ENCODE measurements around the gene FOXO3.
"Not testable (repeated sequence)": the region's sequence is repeated elsewhere in the genome, so short reads cannot be mapped to it uniquely, and the experiment has no call there.

The FOXO3 gene

GRCh38 chr6:108560463-108561308 is at the start of gene FOXO3:
Gene FOXO3, plus strand, starts transcription at chr6:108560917. Its CDS starts 292 bp downstream, at chr6:108561209.
- peak; percentile 55 for DNase-seq

- peak; percentile 13 for DNase-seq
These were observed 41.8 kb upstream of the FOXO3 start for GRCh38 chr6:108518714-108519576.

- DNase-seq, result no peak
These were observed 39.1 kb upstream of the FOXO3 start for GRCh38 chr6:108521616-108522107.

GRCh38 chr6:108523697-108524096 is 37.0 kb upstream of the FOXO3 start:
- DNase-seq, result no peak

GRCh38 chr6:108524528-108525248 is 36.0 kb upstream of the FOXO3 start:
- no peak for DNase-seq

GRCh38 chr6:108526739-108527174 is 34.0 kb upstream of the FOXO3 start:
- no peak for DNase-seq

- no peak for DNase-seq
These were observed 31.8 kb upstream of the FOXO3 start for GRCh38 chr6:108528878-108529277.

- DNase-seq, result no peak
These were observed 29.4 kb upstream of the FOXO3 start for GRCh38 chr6:108531332-108531731.

GRCh38 chr6:108535114-108535742 is 25.5 kb upstream of the FOXO3 start:
- DNase-seq, result no peak

GRCh38 chr6:108535920-108536535 is 24.7 kb upstream of the FOXO3 start:
- not testable (repeated sequence) for DNase-seq

- peak; percentile 72 for DNase-seq
These were observed 18.6 kb upstream of the FOXO3 start for GRCh38 chr6:108541843-108542759.

- DNase-seq, result no peak
These were observed 17.4 kb upstream of the FOXO3 start for GRCh38 chr6:108543175-108543940.

GRCh38 chr6:108544606-108545005 is 16.1 kb upstream of the FOXO3 start:
- no peak for DNase-seq

GRCh38 chr6:108546079-108547049 is 14.4 kb upstream of the FOXO3 start:
- DNase-seq, result no peak

GRCh38 chr6:108549241-108549640 is 11.5 kb upstream of the FOXO3 start:
- DNase-seq, result no peak

- DNase-seq, result no peak
These were observed 11.0 kb upstream of the FOXO3 start for GRCh38 chr6:108549741-108550140.

- DNase-seq, result no peak
These were observed 10.5 kb upstream of the FOXO3 start for GRCh38 chr6:108550256-108550655.

GRCh38 chr6:108555399-108556052 is 5.2 kb upstream of the FOXO3 start:
- DNase-seq, result no peak

Measured in activated CD4-positive, alpha-beta T cell treated with anti-CD3 and anti-CD28 coated beads for 48 hours (primary cell).